CD4-positive, alpha-beta T cell (primary cell): ENCODE results near the gene CLN5. TPM values are rescaled to one million over a fixed set of nuclear protein-coding genes. Genes with fewer than 3 reads are reported as not detected.

Experiments used
- ATAC-seq: fragments of 200-7000 bp; cut with Tn5 transposase; one replicate; pipeline ENCODE4 v1.10.0; 2022; ENCODE audit warnings: mild to moderate bottlenecking; ENCODE audit not compliant: poor library complexity
- CTCF ChIA-PET: fragments of 350-600 bp; sonication (Branson Sonifier 250); formaldehyde crosslinking; loops from one replicate; lab custom pipeline; 2021; ENCODE audit warnings: antibody characterized with exemption, inconsistent platforms; lab: Charles Lee
- POLR2A ChIA-PET: fragments of 350-600 bp; sonication (Branson Sonifier 250); formaldehyde crosslinking; loops from one replicate; lab custom pipeline; 2021; ENCODE audit warnings: antibody characterized with exemption, inconsistent platforms; lab: Charles Lee
- DNase-seq, 14 experiments: peaks; one replicate each; pipeline ENCODE4 v3.0.0-alpha.2; 2013 to 2020; ENCODE audit warnings: mixed read lengths in 2 of 14
- H3K27ac ChIP-seq, 2 donors: one replicate each; pipeline versions ENCODE4 v1.5.1 to v1.7.0; 2013; ENCODE audit warnings: low read length in 2 of 2, low read depth in 1 of 2, mild to moderate bottlenecking in 1 of 2
- H3K27me3 ChIP-seq, 2 experiments: 1 replicate in 1 of 2; 2 replicates in 1 of 2; pipeline versions ENCODE4 v1.6.1 to v1.7.0; 2013; ENCODE audit warnings: low read length in 2 of 2, control low read depth in 1 of 2, mild to moderate bottlenecking in 1 of 2, moderate library complexity in 1 of 2; ENCODE audit not compliant: insufficient read depth in 2 of 2, control insufficient read depth in 1 of 2
- H3K36me3 ChIP-seq: one replicate; pipeline ENCODE4 v1.6.1; 2013; ENCODE audit warnings: low read length, control low read depth; ENCODE audit not compliant: insufficient read depth
- H3K4me1 ChIP-seq: one replicate; pipeline ENCODE4 v1.6.1; 2013; ENCODE audit warnings: low read length, control low read depth; ENCODE audit not compliant: insufficient read depth
- H3K4me3 ChIP-seq: one replicate; pipeline ENCODE4 v1.5.1; 2013; ENCODE audit warnings: mild to moderate bottlenecking, low read length, moderate library complexity
- H3K9me3 ChIP-seq, 2 experiments: 1 replicate in 1 of 2; 2 replicates in 1 of 2; pipeline versions ENCODE4 v1.6.1 to v1.7.0; 2013; ENCODE audit warnings: low read length in 2 of 2, mild to moderate bottlenecking in 2 of 2, control low read depth in 1 of 2, moderate library complexity in 1 of 2; ENCODE audit not compliant: control insufficient read depth in 1 of 2, insufficient read depth in 1 of 2
- H3K27ac Mint-ChIP-seq: one replicate; pipeline ENCODE4 v1.8.0; 2020; ENCODE audit warnings: mixed read lengths
- H3K27me3 Mint-ChIP-seq: one replicate; pipeline ENCODE4 v1.8.0; 2021; ENCODE audit warnings: mixed read lengths
- H3K36me3 Mint-ChIP-seq: one replicate; pipeline ENCODE4 v1.8.0; 2021; ENCODE audit warnings: low read depth, mixed read lengths
- H3K4me1 Mint-ChIP-seq: one replicate; pipeline ENCODE4 v1.8.0; 2021; ENCODE audit warnings: low read depth, mixed read lengths
- H3K4me3 Mint-ChIP-seq: one replicate; pipeline ENCODE4 v1.8.0; 2020; ENCODE audit warnings: mild to moderate bottlenecking, mixed read lengths
- H3K9me3 Mint-ChIP-seq: one replicate; pipeline ENCODE4 v1.8.0; 2020; ENCODE audit warnings: mixed read lengths
- CTCF ChIP-seq: fragments of 200-600 bp; IDR thresholded peaks from one replicate; pipeline ENCODE4 v1.8.0; 2022; ENCODE audit warnings: antibody characterized with exemption, mild to moderate bottlenecking
- intact Hi-C, 2 experiments: fragments of 100-400 bp; cut with DNase I in 1 of 2; cut with micrococcal nuclease in 1 of 2; formaldehyde crosslinking; loops; one replicate each; pipeline versions ENCODE4 v1.15.1 to v1.9.0; 2023 to 2025; cut with DNase I, micrococcal nuclease
- total RNA-seq, 174 experiments: library from RNA in 2 of 174; stranded (reverse) in 2 of 174; gene quantifications; one replicate each; pipeline ENCODE4 v1.2.3 and lab custom pipeline; 2021 to 2026

CLN5 gene
- total RNA-seq, 2 experiments from 2014 or later, result 37.4 to 42.9 TPM

DNA sequence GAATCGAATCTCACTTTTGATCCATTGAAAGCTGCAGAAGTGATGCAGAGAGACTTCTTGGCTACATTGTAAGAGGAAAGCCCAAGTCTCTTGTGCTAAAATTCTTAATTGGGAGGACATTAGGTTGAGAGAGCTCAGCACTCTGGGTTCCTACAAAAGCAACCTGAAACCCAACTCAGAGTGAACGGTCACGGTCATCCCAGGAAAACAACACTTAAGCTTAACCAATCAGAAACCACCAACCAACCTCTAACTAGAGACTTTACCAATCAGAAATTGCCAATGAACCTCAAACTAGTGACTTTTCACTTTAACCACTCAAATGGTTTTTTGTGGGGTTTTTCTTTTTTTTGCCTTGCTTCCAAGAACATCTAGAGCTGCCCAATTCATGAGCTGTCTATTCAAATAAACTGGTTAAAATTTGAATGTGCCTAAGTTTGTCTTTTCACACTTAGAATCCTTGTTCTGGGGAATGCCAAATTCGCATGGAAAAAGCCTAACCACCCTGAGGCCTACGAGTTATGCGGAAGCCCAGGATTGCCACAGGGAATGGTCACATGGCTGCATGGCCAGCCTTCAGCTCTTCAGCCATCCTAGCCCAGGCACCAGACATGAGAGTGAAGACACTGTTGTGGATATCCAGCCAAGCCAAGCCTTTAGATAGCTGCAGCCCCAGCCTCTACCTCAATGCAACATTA is 17.8 kb upstream of the CLN5 start:
- no peak for ATAC-seq
- no peak for TF ChIP-seq CTCF
- Mint-ChIP-seq H3K4me3 (no peak overlapping the region), H3K4me1 (peaks cover 12% of the 10 kb centered on the region), H3K36me3 (no peaks in the 10 kb centered on the region), H3K27me3 (peaks cover 49% of the 10 kb centered on the region), H3K27ac (no peak overlapping the region), H3K9me3 (no peaks in the 10 kb centered on the region)
- POLR2A ChIA-PET, result interaction anchor here (0.8 kb wide), 1 partner anchor 18 kb away, joined by 4 read pairs; the partner anchor contains the start of gene CLN5
- H3K27ac ChIP-seq, result no peak overlapping the region
- H3K27me3 ChIP-seq, result peaks cover 9 to 22% of the 10 kb centered on the region in 2 experiments
- no peak overlapping the region for H3K4me3 ChIP-seq
- CTCF ChIA-PET, result interaction anchor here (0.6 kb wide), 1 partner anchor 11 kb away, joined by 3 read pairs; no protein-coding TSS in a partner anchor
- no peaks in the 10 kb centered on the region for H3K9me3 ChIP-seq
- no peak for DNase-seq
- peaks cover 13% of the 10 kb centered on the region for H3K4me1 ChIP-seq
- intact Hi-C loops, result no loop called here
- no peaks in the 10 kb centered on the region for H3K36me3 ChIP-seq

GRCh38 chr13:76974618-76974975 is 17.3 kb upstream of the CLN5 start:
- intact Hi-C loops, result no loop called here
- H3K4me1 Mint-ChIP-seq, result peaks cover 12% of the 10 kb centered on the region
- H3K9me3 ChIP-seq, result no peaks in the 10 kb centered on the region
- H3K27me3 Mint-ChIP-seq, result peaks cover 50% of the 10 kb centered on the region
- DNase-seq, result no peak
- peaks cover 9 to 23% of the 10 kb centered on the region in 2 experiments for H3K27me3 ChIP-seq
- H3K36me3 ChIP-seq, result no peaks in the 10 kb centered on the region
- no peaks in the 10 kb centered on the region for H3K36me3 Mint-ChIP-seq
- ChIA-PET CTCF (interaction anchor here (0.6 kb wide), 1 partner anchor 10 kb away, joined by 3 read pairs; no protein-coding TSS in a partner anchor), POLR2A (interaction anchor here (0.8 kb wide), 1 partner anchor 17 kb away, joined by 4 read pairs; the partner anchor contains the start of gene CLN5)
- no peak overlapping the region for H3K4me3 ChIP-seq
- H3K4me1 ChIP-seq, result peaks cover 15% of the 10 kb centered on the region
- no peak for ATAC-seq
- no peak overlapping the region for H3K27ac Mint-ChIP-seq
- no peaks in the 10 kb centered on the region for H3K9me3 Mint-ChIP-seq
- H3K4me3 Mint-ChIP-seq, result no peak overlapping the region
- TF ChIP-seq CTCF, result no peak
- no peak overlapping the region for H3K27ac ChIP-seq

DNA sequence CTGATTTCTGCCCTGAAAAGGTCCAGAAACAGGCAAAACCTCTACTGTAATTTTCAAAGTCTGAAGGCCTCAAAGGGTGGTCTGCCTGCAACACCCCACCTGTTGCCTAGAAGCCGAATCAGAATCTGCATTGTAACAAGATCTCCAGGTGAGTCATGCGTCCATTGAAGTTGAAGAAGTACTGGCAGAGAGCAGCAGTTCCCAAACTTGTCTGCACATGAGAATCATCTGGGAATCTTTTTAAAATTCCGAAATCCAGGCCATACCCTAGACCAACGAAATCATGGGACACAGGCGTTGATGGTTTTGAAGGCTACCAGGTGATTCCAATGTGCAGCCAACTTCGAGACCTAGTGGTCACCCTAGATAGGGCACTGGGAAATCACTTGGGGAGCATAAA is 16.0 kb upstream of the CLN5 start:
- H3K4me3 Mint-ChIP-seq, result no peak overlapping the region
- POLR2A ChIA-PET, result interaction anchor here (1.7 kb wide), 2 partner anchors 16 to 51 kb away, joined by 7 to 14 read pairs; partner anchors contain the start of genes CLN5 and FBXL3
- peaks cover 55% of the 10 kb centered on the region for H3K27me3 Mint-ChIP-seq
- ATAC-seq (no peak), DNase-seq (no peak)
- Histone ChIP-seq H3K4me1 (peaks cover 25% of the 10 kb centered on the region), H3K27ac (no peak overlapping the region), H3K9me3 (no peaks in the 10 kb centered on the region), H3K4me3 (no peak overlapping the region), H3K36me3 (no peaks in the 10 kb centered on the region), H3K27me3 (peaks cover 17 to 19% of the 10 kb centered on the region in 2 experiments)
- no peaks in the 10 kb centered on the region for H3K9me3 Mint-ChIP-seq
- no peak for TF ChIP-seq CTCF
- CTCF ChIA-PET, result no interaction called here
- no peaks in the 10 kb centered on the region for H3K36me3 Mint-ChIP-seq
- intact Hi-C loops, result loop anchor here in 1 of 2 experiments (5.0 kb wide), 1 partner anchor 154 kb away; no protein-coding TSS in a partner anchor
- no peak overlapping the region for H3K27ac Mint-ChIP-seq
- peaks cover 12% of the 10 kb centered on the region for H3K4me1 Mint-ChIP-seq
